Occipital lobe (tissue), 2 donors: ENCODE data around the gene FBXO36. TPM values are rescaled to one million over a fixed set of nuclear protein-coding genes. Genes with fewer than 3 reads are reported as not detected.
A peak's percentile ranks its signal among the peaks of the same experiment; 100 is the strongest.

ENCODE experiments used
- DNase-seq: peaks from one replicate; lab custom pipeline; 2025; lab: John Stamatoyannopoulos, UW
- total RNA-seq: library from RNA; depleted of rRNA; stranded (reverse); fragments of >200 nt; gene quantifications from one replicate; pipeline ENCODE4 v1.2.3, GENCODE V29; 2014

Gene FBXO36
- total RNA-seq, 1 donor from 2014 or later: 6.2 TPM

DNA sequence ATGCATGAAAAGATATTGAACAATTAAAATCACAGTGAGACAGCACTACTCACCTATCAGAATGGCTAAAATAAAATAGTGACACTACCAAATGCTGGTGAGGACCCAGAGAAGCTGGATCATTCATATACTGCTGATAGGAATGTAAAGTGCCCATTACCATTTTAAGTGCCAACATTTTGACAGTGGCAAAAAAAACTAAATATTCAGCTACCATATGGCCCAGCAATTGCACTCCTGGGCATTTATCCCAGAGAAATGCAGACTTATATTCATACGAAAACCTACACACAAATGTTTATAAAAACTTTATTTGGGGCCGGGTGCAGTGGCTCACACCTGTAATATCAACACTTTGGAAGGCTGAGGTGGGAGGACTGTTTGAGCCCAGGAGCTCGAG is 47.6 kb downstream of the FBXO36 start:
- DNase-seq: no peak

DNA sequence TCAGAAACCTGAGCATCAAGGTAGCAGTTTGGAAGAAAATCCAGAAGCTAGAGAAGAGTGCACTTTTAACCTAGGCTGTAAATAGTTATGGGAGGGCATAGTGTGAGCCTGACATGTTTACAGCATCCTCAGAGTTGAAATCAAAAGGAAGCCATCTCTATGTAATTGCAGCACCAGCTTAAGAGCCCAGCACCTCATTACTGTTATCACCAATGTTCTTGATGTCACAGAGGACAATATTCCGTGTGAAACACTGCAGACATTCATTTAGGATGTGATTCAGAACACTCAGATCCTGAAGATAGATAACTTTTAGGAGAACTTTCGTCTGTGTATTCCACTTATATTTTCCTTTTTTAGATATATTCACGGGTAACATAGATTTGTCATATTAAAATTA is 48.1 kb downstream of the FBXO36 start:
- DNase-seq: no peak

DNA sequence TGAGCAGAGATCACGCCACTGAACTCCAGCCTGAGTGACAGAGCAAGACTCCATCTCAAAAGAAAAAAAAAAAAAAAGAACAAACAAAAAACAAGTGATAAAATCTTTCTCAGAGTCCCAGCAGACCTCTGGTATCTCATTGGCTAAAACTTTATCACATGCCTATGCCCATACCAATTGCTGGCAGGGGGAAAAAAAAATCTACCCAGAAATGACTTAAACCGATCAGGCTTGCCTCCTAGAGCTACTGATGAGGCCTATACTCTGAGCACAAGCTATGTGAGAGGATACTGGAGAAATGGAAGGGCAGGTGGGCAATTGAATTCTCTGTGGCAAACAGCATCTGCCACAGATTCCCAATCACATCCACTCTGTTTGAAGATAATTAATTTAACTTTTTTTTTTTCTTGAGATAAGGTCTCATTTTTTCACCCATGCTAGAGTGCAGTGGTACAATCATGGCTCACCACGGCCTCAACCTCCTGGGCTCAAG is 49.0 kb downstream of the FBXO36 start:
- DNase-seq: no peak

DNA sequence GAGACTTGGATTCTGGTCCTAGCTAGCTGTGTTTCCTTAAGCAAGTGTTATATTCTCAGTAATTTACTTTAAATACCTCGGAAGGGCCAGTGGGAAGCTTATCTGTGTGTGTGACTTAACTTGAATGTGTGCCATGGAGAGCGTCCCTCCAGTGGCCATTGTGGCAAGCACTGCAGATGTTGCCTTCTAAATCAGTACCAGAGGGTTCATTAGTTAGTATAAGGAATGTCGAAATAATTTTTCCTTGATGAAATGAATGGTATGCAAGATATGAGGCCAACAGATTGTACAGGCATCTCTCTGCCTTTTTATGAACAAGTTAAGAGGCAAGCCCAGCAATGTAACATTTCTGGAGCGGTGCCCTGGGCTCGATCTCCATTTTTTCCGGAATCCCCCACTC is 52.0 kb downstream of the FBXO36 start:
- DNase-seq: no peak

DNA sequence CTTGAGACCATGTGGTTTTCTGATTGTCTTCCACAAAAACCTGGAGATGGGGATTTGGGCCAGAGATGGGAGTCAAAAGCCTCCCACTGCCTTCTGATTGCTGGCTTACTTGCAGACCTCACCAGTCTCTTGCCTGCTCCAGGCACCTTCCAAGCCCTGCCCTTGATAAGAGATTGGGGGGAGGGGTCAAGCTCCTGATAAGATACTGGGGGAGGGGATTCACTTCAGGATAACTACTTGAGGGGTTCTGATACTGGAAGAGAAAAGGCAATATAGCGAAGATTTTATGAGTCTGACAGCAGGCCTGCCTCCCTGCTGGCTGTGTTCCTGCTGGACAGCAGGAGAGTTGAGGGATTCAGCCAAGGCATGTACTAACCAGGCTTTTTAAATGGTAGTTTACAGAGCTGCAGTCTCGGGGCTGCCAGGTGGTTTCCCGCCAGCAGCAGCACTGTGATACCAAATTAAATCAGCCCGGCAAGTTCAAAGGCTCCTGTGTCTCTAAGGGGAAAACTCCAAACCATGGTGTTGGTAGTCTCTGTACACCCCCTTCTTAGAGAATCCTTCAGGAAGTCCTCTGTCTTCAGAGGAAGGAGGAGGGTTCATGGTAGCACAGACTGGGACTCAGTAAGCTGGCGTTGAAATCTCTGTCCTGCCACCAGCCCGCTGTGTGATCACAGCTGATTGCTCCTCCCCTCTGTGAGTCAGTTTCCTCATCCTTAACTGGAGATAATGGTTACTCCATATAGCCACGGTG is 58.3 kb downstream of the FBXO36 start:
- peak; percentile 37 for DNase-seq

DNA sequence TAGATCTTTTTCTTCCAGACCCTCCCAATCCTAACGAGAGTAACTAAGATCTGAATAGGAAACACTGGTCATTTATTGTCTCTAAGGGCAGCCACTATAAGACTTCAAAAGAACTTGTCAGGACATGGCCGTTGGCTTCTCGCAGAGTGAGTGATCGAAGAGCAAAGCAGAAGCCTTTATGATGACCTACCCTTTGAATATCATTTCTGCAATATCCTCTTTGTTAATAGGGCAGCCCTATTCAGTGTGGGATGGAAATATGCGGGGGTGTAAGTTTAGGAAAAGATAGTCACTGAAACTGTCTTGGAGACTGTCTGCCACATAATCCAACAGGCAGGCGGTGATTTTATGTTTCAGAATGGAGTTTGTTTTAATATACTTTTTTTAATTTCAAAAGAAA is 70.9 kb downstream of the FBXO36 start:
- DNase-seq: no peak

DNA sequence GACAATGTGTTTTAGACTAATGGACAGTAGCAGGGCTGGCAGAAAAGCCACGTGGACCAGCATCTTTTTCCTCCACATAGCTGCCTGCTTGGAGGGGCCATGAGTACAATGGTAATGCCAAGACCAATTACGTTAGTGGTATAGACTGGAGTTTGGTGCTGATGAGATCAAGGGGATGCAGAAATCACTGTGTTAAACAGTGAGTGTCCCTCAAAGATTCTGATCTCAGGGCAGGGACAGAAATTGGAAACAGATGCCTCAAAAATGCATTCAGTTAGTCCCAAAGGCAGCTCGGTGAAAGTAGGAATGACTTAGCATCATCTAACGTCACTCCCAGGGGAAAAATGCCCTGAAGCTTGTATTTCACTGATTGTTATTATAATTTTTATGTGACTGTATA is 74.0 kb downstream of the FBXO36 start:
- DNase-seq: no peak

DNA sequence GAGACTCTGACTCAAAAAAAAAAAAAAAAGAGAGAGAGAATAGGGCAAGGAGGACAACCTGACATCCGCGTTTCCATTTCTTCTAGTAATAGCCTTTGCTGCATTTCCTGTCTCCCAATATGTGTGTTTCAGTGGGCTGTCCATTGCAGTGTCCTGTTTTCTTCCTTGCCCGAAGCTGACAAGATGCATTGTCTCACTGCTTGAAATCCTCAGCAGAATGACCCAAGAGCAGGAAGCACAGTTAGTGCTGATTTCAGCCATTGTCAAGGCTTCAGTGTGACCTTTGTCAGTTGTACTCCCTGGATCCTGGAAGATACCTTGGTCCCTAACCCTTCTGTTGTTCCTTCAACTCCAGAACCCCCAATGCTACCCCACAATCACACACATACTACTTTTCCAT is 75.3 kb downstream of the FBXO36 start:
- DNase-seq: no peak

DNA sequence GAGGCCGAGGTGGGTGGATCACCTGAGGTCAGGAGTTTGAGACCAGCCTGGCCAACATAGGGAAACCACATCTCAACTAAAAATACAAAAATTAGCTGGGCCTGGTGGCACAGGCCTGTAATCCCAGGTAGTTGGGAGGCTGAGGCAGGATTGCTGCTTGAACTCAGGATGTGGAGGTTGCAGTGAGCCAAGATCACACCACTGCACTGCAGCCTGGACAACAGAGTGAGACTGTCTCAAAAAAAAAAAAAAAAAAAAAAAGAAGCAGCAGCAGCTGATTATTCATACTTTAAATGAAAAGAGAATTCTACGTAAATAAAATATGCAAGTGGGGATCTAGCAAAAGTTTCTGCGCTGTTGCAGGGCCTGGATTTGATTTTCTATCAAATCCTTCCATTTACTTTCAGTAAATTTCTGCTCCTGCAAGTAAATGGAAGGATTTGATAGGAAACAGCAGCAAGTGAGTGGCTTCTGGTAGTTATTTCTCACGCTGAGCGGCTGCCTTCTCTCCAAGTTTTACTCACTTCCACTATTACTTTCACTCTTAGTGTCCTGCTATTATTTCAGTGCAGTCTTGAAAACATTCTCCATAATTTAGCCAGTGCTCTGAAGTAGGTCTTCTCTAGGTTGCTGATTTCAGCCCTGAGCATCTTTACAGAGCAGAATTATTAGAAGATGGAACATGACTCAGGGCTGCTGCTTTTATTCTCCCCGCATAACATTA is 78.0 kb downstream of the FBXO36 start:
- no peak for DNase-seq

DNA sequence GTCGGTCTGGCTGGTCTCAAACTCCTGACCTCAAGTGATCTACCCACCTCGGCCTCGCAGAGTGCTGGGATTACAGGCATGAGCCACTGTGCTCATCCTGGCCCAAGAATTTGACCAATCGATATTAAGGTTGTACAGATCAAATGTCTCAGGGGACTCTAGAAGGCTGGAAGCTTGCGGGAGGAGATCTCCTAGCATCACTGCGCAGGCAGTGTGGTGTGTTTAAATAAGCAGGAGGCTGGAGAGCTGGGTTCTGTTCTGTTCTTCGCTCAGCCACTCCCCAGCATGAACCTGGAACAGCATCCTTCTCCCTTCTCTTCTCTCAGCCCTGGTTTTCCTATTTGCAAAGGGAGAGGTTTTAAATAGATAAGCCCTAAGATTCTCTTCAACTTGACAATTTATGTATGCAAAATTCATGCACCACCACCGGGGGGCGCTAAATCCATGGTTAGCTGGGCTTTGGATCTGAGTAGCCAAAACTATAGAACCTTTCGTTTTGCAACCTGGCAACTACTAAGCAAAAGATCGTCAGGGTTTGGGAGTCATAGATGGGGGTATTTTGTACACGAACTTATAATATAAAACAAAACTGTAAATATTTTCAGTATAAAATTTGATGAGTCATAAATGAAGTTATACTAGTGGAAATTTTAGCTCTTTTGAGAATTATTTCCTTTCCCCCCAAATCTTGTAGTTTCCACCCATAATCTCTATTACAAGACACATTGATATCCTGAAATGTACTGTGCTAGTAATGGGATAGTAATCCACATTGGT is 85.8 kb downstream of the FBXO36 start:
- peak; percentile 44 for DNase-seq

DNA sequence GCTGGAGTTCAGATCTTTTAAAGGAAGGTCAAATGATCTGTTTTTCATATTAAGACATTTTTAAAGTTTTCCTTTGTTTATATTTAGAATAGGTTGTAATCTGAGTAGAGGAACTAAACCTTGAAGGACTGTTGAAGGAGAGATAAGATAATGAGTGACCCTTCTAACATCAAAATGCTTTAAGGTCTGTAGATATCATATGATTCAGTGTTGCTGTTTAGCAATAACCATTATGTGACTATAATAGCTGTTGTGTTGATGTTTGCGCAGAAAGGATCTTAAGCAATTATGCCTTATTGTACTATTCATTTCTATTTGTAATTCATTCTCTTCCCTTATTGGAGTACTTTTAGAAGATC is 86.4 kb downstream of the FBXO36 start:
- no peak for DNase-seq

DNA sequence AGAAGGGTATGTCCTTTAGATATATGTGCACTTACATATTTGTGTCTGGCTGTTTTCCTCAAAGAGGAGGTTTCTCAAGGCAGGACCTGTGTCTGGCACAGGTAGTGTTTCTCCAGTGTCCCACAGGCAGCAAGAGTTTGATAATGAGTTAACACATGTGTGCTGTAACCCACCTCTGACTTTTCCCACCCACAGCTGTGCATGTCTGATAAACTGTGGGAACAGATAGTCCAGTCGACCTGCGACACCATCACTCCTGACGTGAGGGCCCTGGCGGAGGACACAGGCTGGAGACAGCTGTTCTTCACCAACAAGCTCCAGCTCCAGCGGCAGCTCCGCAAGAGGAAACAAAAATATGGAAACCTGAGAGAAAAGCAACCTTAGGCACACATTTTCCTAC is 88.2 kb downstream of the FBXO36 start:
- DNase-seq: no peak

DNA sequence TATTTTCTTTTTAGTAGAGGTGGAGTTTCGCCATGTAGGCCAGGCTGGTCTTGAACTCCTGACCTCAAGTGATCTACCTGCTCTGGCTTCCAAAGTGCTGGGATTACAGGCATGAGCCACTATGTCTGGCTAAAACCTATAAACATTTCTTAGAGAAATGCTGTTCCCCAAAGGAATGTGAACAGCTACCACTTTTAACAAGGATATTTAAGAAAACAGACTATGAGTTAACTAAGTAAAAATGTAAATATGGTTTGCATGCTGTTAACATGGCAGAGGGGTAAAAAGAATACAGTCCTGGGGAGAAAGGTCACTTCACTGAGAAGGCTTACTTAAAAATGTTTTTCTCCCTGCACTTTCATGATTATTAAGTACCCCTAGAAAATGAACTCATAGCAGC is 89.3 kb downstream of the FBXO36 start:
- no peak for DNase-seq

DNA sequence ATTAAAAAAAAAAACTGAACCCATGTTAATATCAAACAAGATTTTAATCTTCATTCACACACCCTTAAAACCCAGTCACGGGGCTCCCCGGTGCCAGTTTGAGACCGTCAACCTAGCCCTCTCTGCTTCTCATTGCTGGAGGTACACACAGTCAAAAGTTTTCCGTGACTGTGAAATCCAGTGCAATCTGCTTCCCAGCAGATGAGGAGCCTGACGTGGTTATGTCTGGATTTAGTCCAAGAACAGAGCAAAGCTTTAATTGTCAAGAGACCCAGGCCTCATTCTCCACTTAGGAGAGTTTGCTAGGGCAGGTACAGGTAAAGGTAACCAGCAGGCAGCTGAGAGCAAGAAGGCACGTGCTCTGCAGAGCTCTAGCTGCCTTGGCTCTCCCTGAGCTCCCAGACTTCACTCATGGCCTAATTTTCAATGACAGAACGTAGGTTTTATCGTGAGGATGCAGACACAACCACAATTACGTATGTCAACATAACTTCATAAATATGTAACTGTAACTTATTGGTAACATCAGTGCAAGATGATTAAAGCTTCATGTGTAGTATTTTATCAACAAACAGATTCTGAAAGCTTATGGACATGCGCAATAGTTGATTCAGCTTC is 90.1 kb downstream of the FBXO36 start:
- DNase-seq: no peak

DNA sequence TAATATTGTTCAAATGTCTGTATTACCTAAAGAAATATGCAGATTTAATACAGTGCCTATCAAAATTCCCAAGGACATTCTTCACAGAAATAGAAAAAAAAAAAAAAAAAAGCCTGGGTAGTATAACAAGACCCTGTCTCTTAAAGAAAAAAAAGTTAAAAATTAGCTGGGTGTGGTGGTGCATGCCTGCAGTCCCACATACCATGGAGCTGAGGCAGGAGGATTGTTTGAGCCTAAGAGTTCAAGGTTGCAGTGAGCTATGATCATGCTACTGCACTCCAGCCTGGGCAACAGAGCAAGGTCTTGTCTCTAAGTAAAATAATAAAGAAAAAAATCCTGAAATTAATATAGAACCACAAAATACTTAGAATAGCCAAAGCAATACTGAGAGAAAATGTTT is 94.5 kb downstream of the FBXO36 start:
- no peak for DNase-seq

DNA sequence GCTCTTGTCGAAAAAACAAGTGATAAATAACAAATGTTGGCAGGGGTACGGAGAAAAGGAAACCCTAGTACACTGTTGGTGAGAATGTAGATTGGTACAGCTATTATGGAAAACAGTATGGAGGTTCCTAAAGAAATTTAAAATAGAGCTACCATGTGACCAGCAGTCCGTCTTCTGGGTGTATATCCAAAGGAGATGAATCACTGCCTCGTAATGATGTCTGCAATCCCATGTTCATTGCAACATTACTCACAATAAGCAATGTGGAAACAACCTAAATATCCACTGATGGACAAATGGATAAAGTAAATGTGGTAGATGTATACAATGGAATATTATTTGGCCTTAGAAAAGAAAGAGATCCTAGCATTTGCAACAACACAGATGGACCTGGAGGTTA is 95.8 kb downstream of the FBXO36 start:
- DNase-seq: no peak

DNA sequence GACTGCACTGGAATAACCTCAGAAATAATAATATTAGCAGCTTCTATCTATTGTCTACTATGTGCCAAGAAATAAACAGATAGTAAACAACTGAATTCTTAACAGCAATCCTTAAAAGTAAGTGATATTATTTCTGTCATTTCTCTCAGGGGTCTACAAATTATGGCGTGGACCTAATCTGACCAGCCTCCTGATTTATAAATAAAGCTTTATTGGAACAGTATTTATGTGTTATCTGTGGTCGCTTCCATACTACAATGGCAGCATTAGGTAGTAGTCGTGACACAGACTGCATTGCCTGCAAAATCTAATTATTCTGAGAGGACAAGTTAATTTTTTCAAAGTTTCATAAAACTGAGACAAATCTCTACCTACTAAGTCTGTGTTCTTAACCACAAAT is 97.4 kb downstream of the FBXO36 start:
- no peak for DNase-seq

DNA sequence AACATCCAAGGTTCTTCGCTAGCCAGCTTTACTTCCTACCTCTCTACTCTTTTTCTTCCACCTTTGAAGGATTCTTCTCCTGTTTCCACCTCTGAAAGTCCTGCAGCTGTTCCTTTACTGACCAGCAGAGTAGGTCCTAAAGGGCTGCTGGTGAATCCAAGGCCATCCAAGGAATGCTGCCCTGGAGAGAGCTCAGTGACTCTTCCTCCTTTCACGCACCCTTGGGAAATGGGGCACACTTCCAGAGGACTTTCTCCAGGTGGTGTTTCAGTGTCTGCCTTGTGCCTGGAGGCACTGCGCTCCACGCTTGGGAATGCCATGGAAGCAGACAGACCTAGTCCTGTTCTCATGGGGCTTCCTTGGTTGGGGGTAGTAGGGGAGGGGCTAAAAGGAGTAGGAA is 101.0 kb downstream of the FBXO36 start:
- no peak for DNase-seq

DNA sequence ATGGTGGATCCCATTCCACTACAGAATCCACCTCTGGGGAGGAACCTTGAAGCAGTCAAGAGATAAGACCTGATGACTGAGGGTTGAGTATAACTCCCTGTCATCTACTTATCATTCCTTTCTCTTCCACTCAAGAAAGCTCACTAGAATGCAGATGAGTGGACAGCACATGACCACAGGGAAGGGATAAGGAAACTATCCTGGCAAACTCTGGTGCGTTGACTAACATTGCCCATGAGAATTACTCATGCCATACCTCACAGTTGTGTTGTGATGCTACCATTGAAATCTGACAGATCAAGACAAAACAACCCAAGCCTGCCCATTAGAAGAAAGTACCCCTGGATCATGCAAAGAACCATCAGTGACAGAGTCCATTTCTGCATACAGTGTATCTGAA is 119.9 kb downstream of the FBXO36 start:
- DNase-seq: no peak

DNA sequence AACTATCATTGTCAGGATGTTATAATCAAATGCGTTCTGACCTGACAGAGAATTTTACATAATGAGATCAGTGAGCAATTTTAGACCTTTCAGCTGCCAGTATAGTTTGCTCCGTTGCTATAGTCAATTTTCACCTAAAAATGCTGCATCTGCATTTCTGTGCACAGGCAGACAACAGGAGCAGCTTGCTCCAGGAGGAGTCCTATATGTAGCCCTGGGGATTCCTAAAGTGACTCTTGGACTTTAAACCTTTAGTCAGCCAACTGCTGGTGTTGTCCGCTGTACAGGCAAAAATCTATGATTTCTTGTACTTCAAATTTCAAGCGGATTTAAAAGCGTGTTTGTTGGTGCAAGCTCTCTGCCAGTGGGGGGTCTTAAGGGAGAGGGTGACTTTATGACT is 120.7 kb downstream of the FBXO36 start:
- DNase-seq: no peak

DNA sequence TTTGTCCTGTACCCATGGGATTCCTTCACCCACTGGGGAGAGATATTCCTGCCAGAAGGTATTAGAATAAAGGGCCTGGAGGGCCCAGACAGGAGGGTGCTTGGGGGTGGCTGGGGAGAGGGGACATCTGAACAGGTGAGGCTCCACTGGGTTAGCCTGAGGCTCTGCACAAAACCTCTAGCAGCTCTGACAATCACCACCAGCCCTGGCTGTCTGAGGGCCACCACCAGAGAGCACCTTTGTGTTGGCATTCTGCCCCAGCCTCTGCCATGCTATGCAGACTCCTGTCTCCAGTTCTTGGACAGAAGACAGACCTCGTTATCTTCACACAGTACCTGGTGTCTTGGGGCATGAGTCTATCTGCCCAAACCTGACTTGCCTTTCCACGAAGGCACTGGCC is 121.2 kb downstream of the FBXO36 start:
- DNase-seq: no peak

DNA sequence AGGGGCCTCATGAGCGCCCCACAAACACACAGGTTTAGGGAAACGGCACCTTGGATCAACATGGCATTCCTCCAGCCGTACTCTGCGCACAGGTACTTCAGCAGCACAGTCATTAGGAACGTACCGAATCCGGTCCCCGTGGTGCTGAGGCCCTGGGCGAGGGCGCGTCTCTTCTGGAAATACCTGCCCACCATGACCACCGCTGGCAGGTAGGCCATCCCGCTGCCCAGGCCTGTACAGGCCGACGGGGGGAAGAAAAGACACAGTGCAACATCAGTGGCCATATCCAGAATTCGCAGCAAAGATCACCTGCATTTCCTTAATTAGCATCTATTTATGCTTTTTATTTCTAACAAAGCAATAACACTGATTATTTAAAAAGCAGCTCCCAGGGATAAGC is 124.2 kb downstream of the FBXO36 start:
- no peak for DNase-seq
